GM21619 (cell line): ENCODE measurements around the gene DPH2.

Source experiments
- ATAC-seq: cut with Tn5 transposase; IDR thresholded peaks from one replicate; pipeline ENCODE4 v1.9.1; 2021; ENCODE audit not compliant: unreplicated experiment

Gene DPH2

GRCh38 chr1:43998000-43998378 lies 28.2 kb downstream of the DPH2 start:
- no peak for ATAC-seq

DNA sequence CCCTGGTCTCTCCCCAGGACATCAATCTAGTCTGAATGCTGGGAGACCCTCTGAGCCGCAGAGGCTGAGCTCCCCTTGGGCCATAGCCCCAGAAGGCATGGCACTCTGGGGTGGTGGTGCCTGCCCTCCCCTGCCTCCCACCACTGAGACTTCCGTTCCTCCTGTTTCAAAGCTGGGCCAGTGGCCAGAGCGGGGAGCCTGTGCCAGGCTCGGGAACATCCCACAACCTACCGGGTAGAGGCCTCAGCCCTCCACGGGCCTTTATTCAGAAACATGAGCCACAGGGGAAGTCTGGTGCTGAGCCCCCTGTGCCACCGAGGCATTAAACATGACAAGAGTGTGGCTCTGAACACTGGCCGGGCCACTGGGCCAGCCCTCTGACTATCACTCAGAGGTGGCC lies 29.6 kb downstream of the DPH2 start:
- ATAC-seq: no peak

DNA sequence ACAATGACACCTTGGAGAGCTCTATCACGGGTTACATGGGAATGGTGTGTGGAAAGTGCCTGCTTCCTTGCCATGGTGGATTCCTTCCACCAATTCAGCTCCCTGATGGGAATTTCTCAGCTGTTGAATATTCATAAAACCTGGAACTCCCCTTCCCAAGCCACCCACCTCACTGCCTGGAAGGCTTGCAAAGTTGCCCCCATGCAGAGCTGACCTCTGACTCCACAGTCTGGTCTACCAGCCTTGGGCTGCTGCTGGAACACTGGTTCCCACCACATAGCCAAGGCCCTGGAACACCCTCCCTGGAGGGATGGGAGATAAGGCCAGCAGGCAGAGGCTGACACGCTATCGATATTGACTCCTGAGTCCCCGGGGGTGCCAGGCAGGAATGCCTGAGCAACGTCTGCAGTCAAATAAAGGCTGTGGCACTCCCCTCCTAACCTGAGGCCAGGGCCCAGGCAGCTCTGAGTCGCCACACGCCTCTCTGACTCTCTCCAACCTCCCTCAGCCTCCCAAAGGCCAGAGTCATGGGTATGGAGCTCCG lies 30.4 kb downstream of the DPH2 start:
- no peak for ATAC-seq

DNA sequence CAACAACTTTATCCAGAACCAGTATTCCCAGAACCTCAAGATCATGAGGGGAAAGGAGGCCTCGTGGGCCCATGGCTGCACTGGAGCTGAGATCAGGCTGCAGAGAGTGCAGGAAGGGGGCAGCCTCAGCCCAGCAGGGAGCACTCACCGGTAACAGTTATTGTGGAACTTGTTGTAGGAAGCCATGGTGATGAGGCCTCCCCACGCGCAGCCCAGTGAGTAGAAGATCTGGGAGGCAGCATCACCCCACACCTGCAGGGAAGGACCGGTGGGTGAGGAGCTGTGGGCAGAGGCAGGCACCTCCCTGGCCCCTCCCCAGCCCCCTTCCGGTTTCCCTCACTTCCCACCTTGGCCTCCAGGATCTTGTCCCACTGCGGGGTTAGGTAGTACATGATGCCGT lies 32.4 kb downstream of the DPH2 start:
- ATAC-seq: no peak

GRCh38 chr1:44002606-44003157 lies 32.9 kb downstream of the DPH2 start:
- ATAC-seq: no peak

- no peak for ATAC-seq
These were observed 38.4 kb downstream of the DPH2 start for GRCh38 chr1:44008259-44008658.

- no peak for ATAC-seq
These were observed 41.2 kb downstream of the DPH2 start for GRCh38 chr1:44010935-44011471.

- ATAC-seq: no peak
These were observed 42.6 kb downstream of the DPH2 start for GRCh38 chr1:44012404-44012803.

- ATAC-seq: no peak
These were observed 43.3 kb downstream of the DPH2 start for GRCh38 chr1:44012941-44013609.

DNA sequence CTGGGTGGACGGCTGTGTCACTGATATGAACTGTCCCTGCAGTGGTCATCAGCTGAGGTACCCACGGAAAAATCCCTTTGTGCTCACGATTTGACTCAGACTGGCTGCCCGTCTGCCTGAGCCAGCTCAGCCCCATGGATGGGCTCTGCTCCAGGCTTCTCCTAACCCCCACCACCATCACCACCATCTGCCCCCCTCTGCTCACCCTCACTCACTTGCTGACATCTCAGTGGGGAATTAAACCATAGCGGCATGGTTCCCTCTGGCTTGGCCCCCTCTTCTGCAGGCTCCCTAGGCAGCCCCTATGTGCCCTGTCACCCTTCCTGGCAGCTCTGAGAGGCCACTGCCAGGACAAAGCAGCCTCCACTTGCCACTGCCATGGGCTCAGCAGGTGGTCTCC lies 44.1 kb downstream of the DPH2 start:
- no peak for ATAC-seq

DNA sequence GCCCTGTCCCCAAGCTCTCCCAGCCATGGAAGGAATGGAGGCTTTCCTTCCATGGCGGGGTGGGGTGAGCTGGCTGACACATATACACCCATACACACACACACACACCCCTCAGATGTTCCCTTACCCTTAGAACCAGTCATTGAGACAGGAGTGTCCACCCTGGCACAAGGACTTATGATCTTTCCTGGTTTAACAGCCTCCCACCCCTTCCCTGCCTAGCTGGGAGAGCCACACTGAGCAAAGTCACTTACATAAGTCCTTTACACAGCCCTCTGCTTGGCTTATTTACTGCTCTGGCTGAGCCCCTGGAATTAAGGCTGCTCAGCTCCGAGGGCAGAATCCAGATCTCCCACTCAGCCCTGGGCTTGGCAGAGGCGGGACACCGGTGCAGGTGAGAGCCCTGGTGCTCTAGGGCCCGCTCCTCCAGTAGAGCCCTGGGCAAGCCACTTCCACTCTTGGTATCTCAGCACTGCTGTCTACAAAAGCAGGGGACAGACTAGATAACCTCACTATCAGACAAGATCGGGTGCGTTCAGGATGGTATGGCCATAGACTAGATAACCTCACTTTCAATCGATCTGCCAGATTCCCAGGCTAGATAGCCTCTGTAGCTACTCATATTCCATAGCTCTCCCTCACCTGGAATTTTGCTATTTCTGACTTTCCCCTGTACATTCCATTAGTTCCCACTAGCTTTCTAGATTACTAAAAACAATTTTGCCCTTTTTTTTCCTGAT lies 44.7 kb downstream of the DPH2 start:
- no peak for ATAC-seq

GRCh38 chr1:44015206-44015605 lies 45.4 kb downstream of the DPH2 start:
- no peak for ATAC-seq

DNA sequence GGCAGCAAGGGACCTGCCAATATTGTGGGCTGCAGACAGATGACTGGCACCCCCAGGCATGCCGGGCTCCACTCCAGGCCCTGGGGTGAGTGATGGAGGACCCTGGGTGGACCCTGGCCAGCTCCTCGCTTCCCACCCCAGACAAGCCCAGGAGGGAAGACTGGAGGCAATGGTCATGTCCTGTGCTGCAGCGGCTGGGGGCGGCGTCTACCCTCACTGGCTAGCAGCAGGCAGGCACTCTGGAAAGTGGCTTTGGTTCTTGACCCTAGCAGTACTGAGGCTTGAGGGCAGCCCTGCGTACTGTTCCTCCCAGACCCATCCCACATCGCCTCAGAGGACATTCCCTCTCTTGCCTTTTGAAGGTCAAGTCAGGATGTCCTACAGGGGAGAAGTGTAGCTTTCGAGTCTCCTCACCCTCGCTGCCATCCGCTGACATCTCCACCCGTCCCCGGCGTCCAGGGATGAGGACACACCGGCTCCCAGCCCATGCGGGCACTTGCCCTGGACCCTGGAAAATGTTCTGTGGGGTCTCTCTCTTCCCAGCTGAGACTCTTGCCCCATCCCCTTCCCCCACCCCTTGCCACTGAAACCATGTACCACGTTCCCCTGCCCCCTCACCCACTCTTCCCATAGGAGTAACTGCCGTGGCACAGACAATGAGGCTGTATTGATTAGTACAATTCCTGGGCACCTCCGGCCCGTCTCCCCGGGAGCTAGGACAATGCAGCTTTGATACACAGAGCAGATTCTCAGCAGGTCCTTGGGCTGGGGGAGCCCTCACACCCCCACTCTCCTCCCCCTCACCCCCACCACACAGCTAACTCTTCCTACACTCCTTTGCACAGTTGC lies 46.5 kb downstream of the DPH2 start:
- no peak for ATAC-seq

DNA sequence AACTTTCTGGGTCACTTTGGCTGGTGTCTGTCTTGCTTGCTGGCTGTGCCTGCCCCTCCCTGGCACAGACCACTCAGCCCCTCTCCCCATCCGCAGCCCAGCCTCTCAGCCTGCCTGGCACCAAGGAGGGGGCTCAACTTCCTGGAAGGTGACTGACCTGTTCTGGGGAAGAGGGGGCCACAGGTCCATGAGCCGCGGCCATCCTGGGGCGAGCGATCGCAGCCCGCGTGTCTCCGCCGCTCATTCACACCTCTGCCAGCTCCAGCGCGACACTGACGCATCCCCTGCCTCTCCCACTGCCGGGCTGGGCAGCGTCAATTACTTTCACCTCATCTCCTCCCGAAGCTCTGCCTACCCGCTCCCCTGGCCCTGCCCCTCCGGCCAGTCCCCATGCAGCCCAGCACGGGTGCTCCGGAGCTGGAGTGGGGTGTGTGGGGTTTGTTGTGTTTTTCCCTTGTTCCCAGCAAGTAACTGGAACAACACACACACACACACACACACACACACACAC lies 47.1 kb downstream of the DPH2 start:
- no peak for ATAC-seq

- ATAC-seq: no peak
These were observed 49.7 kb downstream of the DPH2 start for GRCh38 chr1:44019466-44019948.

DNA sequence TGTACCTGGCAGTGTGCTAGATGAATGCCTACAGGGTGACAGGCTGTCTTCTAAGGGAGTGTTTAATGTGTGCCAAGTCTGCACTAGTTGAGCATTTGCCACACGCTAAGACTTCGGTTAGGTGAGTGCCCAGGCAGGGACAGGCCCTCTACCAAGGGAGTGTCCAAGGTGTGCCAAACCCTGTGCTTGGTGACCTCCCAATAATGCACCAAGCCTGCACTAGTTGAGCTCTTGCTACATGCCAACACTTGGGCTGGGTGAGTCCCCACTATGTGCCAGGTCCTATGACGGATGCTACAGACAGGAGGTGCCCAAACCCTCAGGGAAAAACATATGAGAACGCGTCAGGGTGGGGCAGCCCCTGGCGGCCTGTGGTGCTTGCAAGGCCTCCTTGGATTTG lies 50.7 kb downstream of the DPH2 start:
- no peak for ATAC-seq

- no peak for ATAC-seq
These were observed 51.3 kb downstream of the DPH2 start for GRCh38 chr1:44021156-44021555.

DNA sequence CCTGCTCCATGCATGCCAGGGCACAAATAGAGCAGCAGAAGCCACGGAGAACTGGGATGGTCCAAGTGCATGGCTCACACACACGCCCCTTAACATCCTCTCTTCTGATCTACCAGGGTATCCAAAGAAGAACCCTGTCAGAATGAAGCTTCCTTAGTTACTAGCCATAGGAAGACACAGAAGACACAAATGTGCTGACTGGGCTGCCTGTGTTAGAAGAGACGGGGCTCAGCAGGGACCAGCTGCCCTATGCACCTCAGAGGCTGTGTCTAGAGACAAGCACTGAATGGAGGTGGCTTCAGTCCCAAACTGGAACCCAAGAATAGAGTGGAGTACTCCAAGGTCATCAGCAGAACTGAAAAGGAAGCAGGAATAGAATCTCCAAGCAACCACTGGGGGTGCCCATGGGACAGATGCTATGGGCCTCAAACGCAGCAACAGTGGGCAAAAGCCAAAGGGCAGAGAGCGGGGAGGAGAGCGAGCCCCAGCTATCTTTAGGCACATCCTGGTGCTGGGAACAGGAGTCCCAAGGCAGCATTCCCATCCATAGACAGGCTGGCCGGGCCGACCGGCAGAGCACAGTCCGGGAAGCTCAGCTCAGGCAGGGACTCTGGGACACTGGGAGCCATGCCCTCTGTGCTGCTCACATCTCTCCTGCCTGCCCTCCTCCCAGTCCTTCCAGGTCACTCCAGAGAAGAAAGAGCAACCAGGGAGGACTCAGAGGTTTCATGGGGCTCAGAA lies 51.9 kb downstream of the DPH2 start:
- no peak for ATAC-seq
